NCI-H1092 (cell line): ENCODE results near the gene ABCC3.

Experiments used
- DNase-seq: peaks from one replicate; lab custom pipeline; 2025; lab: John Stamatoyannopoulos, UW

ABCC3 gene

DNA sequence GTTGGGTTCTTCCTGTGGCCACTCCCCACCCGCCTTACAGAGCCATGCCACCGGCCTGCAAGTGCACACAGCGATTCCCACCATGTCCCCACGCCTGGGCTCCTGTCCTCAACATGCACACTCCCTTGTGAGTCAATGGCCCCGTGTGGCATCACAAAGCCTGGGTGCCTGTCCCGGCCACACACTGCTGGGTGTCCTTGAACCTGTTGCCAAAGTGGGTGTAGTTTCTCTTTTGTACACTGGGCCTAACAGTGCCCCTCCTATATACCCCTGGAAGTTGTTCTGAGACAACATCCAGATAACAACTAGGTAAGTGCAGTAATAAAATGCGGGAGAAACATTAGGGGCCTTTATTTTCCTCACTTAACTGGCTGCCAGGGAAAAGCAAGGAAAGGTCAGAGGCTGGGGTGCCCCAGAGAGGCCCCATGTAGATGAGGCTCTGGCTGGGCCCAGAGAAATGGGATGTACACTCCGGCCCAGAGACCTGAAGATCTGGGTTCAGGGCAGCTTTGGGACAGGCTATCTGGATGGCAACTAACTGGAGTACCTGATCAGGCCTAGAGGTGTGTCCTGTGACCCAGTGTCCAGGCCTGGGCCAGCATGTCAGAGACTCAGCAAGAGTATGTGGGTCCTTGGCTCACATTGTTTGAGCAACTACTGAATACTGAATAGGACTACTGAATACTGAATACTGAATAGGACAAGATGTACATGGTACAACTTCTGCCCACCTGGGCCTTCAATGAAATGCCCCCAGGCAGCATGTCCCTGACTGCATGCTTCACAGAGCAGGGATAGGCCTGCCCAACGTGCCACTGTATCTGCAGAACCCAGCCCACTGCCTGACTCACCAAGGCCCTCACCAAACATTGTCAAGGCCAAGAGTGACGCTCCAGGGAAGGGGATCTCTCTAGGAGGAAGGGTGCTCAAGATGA, 8.3 kb downstream of the ABCC3 start:
- DNase-seq, result no peak

DNA sequence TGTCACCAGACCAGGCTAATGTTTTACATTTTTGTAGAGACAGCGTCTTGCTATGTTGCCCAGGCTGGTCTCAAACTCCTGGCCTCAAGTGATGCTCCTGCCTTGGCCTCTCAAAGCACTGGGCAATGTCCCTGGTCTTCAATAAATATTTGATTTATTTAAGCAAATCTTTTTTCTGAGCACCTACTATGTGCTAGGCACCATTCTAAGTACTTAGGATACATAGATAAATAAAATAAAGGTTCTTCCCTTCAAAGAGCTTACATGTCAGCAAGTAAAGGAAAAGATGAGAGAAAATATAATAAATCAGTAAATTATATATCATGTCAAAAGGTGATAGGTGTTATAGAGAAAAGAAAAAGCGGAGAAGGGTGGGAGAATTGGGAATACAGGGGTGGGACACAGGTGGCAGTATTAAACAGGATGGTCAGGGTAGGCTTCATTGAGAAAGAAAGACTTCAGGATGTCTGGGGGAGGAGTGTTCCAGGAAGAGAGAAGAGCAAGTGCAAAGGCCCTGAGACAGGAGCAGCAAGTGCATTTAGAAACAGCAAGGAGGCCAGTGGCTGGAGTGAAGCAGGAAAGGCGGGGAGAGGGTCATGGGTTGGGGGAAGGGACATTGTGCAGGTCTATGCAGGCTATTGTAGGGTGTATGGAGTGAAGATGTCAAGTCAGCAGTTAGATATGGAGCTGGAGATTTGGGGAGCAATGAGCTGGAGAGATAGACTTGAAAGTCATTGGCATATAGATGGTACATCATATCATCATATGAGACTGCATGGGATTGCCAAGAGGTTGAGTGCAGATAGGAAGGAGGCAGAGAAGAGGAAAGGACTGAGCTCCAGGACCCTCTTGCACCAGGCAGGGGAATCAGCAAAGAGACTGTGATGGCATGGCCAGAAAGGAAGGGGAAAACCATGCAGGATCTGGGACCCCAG, 11.3 kb downstream of the ABCC3 start:
- DNase-seq, result no peak

DNA sequence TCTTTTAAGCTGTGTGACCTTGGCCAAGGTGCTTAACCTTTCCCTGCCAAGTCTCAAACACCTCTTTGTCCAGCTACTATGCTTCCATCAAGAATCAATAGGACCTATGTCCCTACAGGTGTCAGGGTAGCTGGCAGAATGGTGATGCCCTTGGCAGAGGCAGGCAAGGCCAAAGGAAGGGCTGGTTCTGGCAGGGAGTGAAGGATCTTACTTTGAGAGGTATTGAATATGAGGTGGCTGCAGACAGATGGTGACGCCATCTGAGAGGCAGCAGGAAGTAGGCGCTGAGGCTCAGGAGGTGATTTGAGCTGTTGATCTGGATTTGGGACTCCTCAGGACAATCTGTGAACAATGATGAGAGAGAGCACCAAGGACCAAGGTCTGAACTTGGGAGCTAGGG, 12.5 kb downstream of the ABCC3 start:
- no peak for DNase-seq

GRCh38 chr17:50649042-50649908, 14.6 kb downstream of the ABCC3 start:
- DNase-seq, result no peak

GRCh38 chr17:50651661-50652060, 17.0 kb downstream of the ABCC3 start:
- DNase-seq, result no peak

DNA sequence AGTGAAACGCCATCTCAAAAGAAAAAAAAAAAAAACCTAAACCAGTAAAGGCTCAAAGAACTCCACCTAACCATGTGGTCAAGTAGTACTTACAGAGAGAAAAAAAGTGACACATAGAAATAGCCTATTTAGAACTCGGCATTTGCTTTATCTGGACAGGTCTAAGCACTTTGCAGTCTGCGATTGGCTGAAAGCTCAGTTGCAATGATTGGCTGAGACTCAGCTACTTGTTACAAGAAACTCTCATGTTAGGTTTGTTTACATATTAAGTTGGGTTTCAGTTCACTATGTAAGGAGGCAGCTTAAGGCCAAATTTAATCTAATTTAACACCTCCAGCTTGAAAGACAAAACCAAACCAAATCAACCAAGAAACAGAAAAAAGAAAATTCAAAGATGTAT, 19.1 kb downstream of the ABCC3 start:
- no peak for DNase-seq

GRCh38 chr17:50656509-50656908, 21.8 kb downstream of the ABCC3 start:
- no peak for DNase-seq

GRCh38 chr17:50657054-50657453, 22.4 kb downstream of the ABCC3 start:
- DNase-seq, result no peak

GRCh38 chr17:50657627-50658026, 22.9 kb downstream of the ABCC3 start:
- no peak for DNase-seq

DNA sequence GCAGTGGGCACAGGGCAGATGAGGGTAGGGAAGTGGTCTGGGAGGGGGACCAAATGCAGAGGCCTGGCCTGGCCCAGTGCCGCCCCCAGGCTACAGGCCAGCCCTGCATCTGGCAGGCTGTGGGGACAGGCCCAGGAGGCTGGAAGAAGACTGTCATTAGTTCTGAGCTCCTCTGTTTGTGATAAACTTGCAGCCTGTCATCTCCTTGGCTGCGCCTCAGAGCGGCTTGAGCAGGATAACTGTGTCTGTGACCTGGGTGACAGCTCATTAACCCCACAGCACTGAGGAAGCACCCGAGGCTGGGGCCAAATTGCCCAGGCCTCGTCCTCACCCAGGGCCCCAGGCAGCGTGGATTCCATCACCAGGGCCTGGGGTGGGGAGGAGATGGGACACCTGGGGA, 23.9 kb downstream of the ABCC3 start:
- no peak for DNase-seq

- no peak for DNase-seq
Observed at GRCh38 chr17:50659179-50659578, 24.5 kb downstream of the ABCC3 start.

- peak; percentile 30 for DNase-seq
Observed at GRCh38 chr17:50660042-50660886, 25.6 kb downstream of the ABCC3 start.

DNA sequence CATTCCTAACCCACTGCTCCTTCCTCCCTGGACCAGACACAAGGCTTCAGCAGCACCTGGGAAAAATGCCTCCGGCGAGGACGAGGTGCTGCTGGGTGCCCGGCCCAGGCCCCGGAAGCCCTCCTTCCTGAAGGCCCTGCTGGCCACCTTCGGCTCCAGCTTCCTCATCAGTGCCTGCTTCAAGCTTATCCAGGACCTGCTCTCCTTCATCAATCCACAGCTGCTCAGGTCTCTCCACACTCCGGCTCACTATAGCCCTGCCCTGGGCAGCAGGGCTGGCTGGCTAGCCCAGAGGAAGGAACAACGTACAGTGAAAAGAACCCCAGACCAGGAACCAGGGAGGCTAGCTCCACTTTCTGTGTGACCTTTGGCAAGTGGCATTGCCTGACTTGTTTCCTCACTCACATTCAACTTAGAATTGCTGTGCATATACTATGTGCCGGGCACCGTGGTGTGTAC, 26.2 kb downstream of the ABCC3 start:
- no peak for DNase-seq

GRCh38 chr17:50661348-50661747, 26.7 kb downstream of the ABCC3 start:
- DNase-seq, result no peak

DNA sequence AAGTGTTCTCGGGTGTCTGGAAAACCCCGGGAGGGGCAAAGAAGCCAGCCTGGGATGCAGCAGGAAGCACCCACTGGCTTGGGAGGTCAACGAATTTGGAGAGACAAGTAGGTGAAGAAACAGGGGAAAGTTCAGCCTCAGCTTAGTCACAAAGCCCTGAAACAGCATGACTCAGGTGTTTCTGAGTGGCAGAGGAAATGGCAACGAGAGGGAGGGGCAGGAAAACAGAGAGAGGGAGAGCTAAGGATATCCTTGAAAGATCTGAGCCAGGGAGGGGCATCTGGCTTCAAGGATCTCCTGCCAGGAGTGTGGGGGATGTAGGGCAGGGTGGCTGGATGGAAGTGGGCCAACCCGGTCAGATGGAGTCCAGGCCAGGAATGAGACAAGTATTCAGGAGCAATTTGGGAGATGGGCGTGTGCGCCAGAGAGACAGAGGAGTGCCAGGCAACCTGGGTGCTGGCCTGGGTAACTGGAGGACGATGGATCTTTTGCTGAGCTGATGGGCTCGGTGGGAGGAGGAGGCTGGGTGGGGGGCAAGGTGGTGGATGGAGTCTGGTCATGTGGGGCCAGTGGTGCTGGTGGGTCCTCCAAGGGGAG, 27.2 kb downstream of the ABCC3 start:
- no peak for DNase-seq

- DNase-seq, result no peak
Observed at GRCh38 chr17:50662632-50663225, 28.0 kb downstream of the ABCC3 start.

DNA sequence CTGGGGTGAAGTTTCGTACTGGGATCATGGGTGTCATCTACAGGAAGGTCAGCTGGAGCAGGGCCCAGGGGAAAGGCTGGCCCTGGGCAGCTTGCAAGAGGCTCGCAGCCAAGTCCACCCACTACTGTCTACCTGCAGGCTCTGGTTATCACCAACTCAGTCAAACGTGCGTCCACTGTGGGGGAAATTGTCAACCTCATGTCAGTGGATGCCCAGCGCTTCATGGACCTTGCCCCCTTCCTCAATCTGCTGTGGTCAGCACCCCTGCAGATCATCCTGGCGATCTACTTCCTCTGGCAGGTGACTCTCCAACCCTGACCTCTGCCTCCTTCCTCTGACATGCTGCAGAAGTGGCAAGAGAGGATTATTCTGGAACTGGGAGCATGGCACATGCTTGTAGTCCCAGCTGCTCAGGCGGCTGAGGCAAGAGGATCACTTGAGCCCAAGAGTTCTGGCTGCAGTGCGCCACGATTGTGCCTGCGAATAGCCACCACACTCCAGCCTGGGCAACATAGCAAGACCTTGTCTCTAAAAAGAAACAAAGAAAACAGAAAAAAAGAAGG, 29.2 kb downstream of the ABCC3 start:
- DNase-seq, result no peak

- no peak for DNase-seq
Observed at GRCh38 chr17:50664788-50665458, 30.2 kb downstream of the ABCC3 start.

GRCh38 chr17:50665838-50666237, 31.2 kb downstream of the ABCC3 start:
- no peak for DNase-seq
